GM23338 (cell line): ENCODE data around the gene SARNP. TPM values are rescaled to one million over a fixed set of nuclear protein-coding genes. Genes with fewer than 3 reads are reported as not detected.

Experiments
- ATAC-seq: fragments of 200-7000 bp; cut with Tn5 transposase; 3 replicates; pipeline ENCODE4 v1.9.1; 2020
- DNase-seq: peaks from one replicate; pipeline ENCODE4 v3.0.0-alpha.2; 2015; ENCODE audit warnings: low spot score
- H2AFZ ChIP-seq: fragments of 200-600 bp; sonication (generic); 2 replicates; pipeline ENCODE4 v1.8.0; 2016; ENCODE audit warnings: antibody characterized with exemption, mild to moderate bottlenecking, moderate library complexity
- H3F3A ChIP-seq: fragments of 200-600 bp; sonication (generic); replicated peaks from 2 replicates; pipeline ENCODE4 v1.8.0; 2017; ENCODE audit warnings: antibody characterized with exemption, mixed run types, low read depth
- H3K27ac ChIP-seq: fragments of 200-600 bp; sonication (generic); 2 replicates; pipeline ENCODE4 v1.6.1; 2016; ENCODE audit warnings: low read depth
- H3K27me3 ChIP-seq: fragments of 200-600 bp; sonication (generic); 2 replicates; pipeline ENCODE4 v1.8.0; 2016; ENCODE audit warnings: mild to moderate bottlenecking, mixed run types, moderate library complexity; ENCODE audit not compliant: insufficient read depth
- H3K36me3 ChIP-seq: fragments of 200-600 bp; sonication (generic); 2 replicates; pipeline ENCODE4 v1.8.0; 2016; ENCODE audit warnings: mild to moderate bottlenecking; ENCODE audit not compliant: insufficient read depth
- H3K4me1 ChIP-seq: fragments of 200-600 bp; sonication (generic); 2 replicates; pipeline ENCODE4 v1.8.0; 2016; ENCODE audit warnings: mild to moderate bottlenecking, moderate library complexity; ENCODE audit not compliant: insufficient read depth
- H3K4me2 ChIP-seq: fragments of 200-600 bp; sonication (generic); 2 replicates; pipeline ENCODE4 v1.7.1; 2017; ENCODE audit warnings: mixed run types
- H3K4me3 ChIP-seq: fragments of 200-600 bp; sonication (generic); 2 replicates; pipeline ENCODE4 v1.6.1; 2016; ENCODE audit warnings: mixed run types
- H3K79me2 ChIP-seq: fragments of 200-600 bp; sonication (generic); replicated peaks from 2 replicates; pipeline ENCODE4 v1.8.0; 2017; ENCODE audit warnings: mild to moderate bottlenecking; ENCODE audit not compliant: insufficient read depth
- H3K9me2 ChIP-seq: fragments of 200-600 bp; sonication (generic); 2 replicates; pipeline ENCODE4 v1.8.0; 2017; ENCODE audit not compliant: insufficient read depth
- H4K20me1 ChIP-seq: fragments of 200-600 bp; sonication (generic); replicated peaks from 2 replicates; pipeline ENCODE4 v1.8.0; 2017; ENCODE audit warnings: mild to moderate bottlenecking; ENCODE audit not compliant: insufficient read depth
- H3K27ac Mint-ChIP-seq: 2 replicates; pipeline ENCODE4 v1.8.0; 2020; ENCODE audit warnings: inconsistent platforms, mild to moderate bottlenecking, moderate library complexity, mixed read lengths
- H3K27me3 Mint-ChIP-seq: 3 replicates; pipeline ENCODE4 v1.8.0; 2022; ENCODE audit warnings: low read depth, mild to moderate bottlenecking, moderate library complexity, mixed read lengths, inconsistent platforms; ENCODE audit not compliant: insufficient read depth, poor library complexity
- H3K36me3 Mint-ChIP-seq: 3 replicates; pipeline ENCODE4 v1.8.0; 2021; ENCODE audit warnings: low read depth, mild to moderate bottlenecking, inconsistent platforms, moderate library complexity, mixed read lengths
- H3K4me1 Mint-ChIP-seq: 3 replicates; pipeline ENCODE4 v1.8.0; 2020; ENCODE audit warnings: mild to moderate bottlenecking, inconsistent platforms, mixed read lengths
- H3K4me3 Mint-ChIP-seq: 3 replicates; pipeline ENCODE4 v1.8.0; 2021; ENCODE audit warnings: moderate library complexity, mild to moderate bottlenecking, inconsistent platforms, mixed read lengths
- H3K9me3 Mint-ChIP-seq: 3 replicates; pipeline ENCODE4 v1.8.0; 2020; ENCODE audit warnings: moderate library complexity, mild to moderate bottlenecking, inconsistent platforms, mixed read lengths
- CREB1 ChIP-seq: fragments of 250-450 bp; sonication (Bioruptor Pico); IDR thresholded peaks from 2 replicates; pipeline ENCODE4 v1.5.0; 2020; ENCODE audit warnings: low read depth, mild to moderate bottlenecking, moderate library complexity
- CTCF ChIP-seq, 2 experiments: fragments of 200-600 bp in 1 of 2; sonication (generic) in 1 of 2; conservative IDR thresholded peaks; 2 replicates each; pipeline versions ENCODE4 v1.5.1 to v1.6.1; 2016 to 2017; ENCODE audit warnings: antibody characterized with exemption in 2 of 2, low read depth in 2 of 2, mild to moderate bottlenecking in 2 of 2, moderate library complexity in 1 of 2
- ETS1 ChIP-seq: IDR thresholded peaks from 2 replicates; pipeline ENCODE4 v1.6.1; 2016; ENCODE audit warnings: antibody characterized with exemption
- EZH2 ChIP-seq: fragments of 200-600 bp; sonication (generic); IDR thresholded peaks from one replicate; pipeline ENCODE4 v1.8.0; 2017; ENCODE audit warnings: antibody characterized with exemption, mild to moderate bottlenecking, low read depth; ENCODE audit not compliant: unreplicated experiment
- EZH2phosphoT487 ChIP-seq: fragments of 200-600 bp; sonication (generic); IDR thresholded peaks from one replicate; pipeline ENCODE4 v1.8.1; 2018; ENCODE audit warnings: antibody characterized with exemption; ENCODE audit not compliant: unreplicated experiment
- JUNB ChIP-seq: IDR thresholded peaks from one replicate; pipeline ENCODE4 v1.6.1; 2016; ENCODE audit warnings: antibody characterized with exemption; ENCODE audit not compliant: unreplicated experiment
- NANOG ChIP-seq: IDR thresholded peaks from 2 replicates; pipeline ENCODE4 v1.6.1; 2016; ENCODE audit warnings: antibody characterized with exemption, borderline replicate concordance
- POLR2AphosphoS5 ChIP-seq: IDR thresholded peaks from 2 replicates; pipeline ENCODE4 v1.6.1; 2016; ENCODE audit warnings: antibody characterized with exemption, low read depth
- REST ChIP-seq: IDR thresholded peaks from one replicate; pipeline ENCODE4 v1.6.1; 2018; ENCODE audit warnings: antibody characterized with exemption; ENCODE audit not compliant: unreplicated experiment
- STAT1 ChIP-seq: IDR thresholded peaks from one replicate; pipeline ENCODE4 v1.6.1; 2016; ENCODE audit warnings: antibody characterized with exemption; ENCODE audit not compliant: unreplicated experiment
- ZNF114 ChIP-seq: fragments of 250-450 bp; sonication (Bioruptor Pico); IDR thresholded peaks from 2 replicates; pipeline ENCODE4 v1.5.0; 2020; ENCODE audit warnings: mild to moderate bottlenecking, moderate library complexity
- ZNF331 ChIP-seq: fragments of 250-450 bp; sonication (Bioruptor Pico); IDR thresholded peaks from 2 replicates; pipeline ENCODE4 v1.5.0; 2020; ENCODE audit warnings: low read depth, mild to moderate bottlenecking, moderate library complexity
- ZNF462 ChIP-seq: fragments of 250-450 bp; sonication (Bioruptor Pico); IDR thresholded peaks from 2 replicates; pipeline ENCODE4 v1.5.0; 2020; ENCODE audit warnings: mild to moderate bottlenecking, moderate library complexity
- polyA plus RNA-seq: library from polyadenylated mRNA; unstranded; fragments of >200 nt; fragmentation: Nextera tagmentation; extraction: Ambion mirVana; gene quantifications from 2 replicates; pipeline ENCODE4 v1.2.1, GENCODE V29; 2016
- total RNA-seq: library from RNA; depleted of rRNA; stranded (reverse); fragments of >200 nt; shearing (Covaris generic); gene quantifications from 2 replicates; pipeline ENCODE4 v1.2.3, GENCODE V29; 2014

Gene SARNP
- total and polyA plus RNA-seq, 2 experiments from 2014 or later: 96.0 to 313 TPM

GRCh38 chr12:55733858-55734257 lies 83.7 kb downstream of the SARNP start:
- Histone ChIP-seq H3K4me2 (no peak overlapping the region), H3K4me3 (no peak overlapping the region)
- H3K4me1 Mint-ChIP-seq: peaks cover 31% of the 10 kb centered on the region

More at GRCh38 chr12:55733858-55734257, 83.7 kb downstream of the SARNP start:
- Histone ChIP-seq H3K27me3 (no peaks in the 10 kb centered on the region), H3K79me2 (no peaks in the 10 kb centered on the region; the same call in 1 of the 2 replicates), H3K27ac (no peak overlapping the region), H3K4me1 (peaks cover 25% of the 10 kb centered on the region; the same call in 1 of the 2 replicates), H2AFZ (no peak overlapping the region), H3F3A (peaks cover 13% of the 10 kb centered on the region; the same call in 1 of the 2 replicates), H3K36me3 (no peaks in the 10 kb centered on the region), H4K20me1 (no peaks in the 10 kb centered on the region), H3K9me2 (no peaks in the 10 kb centered on the region)
- Mint-ChIP-seq H3K36me3 (no peaks in the 10 kb centered on the region; the same call in 2 of the 3 replicates), H3K27me3 (peaks cover 23% of the 10 kb centered on the region), H3K27ac (no peak overlapping the region), H3K4me3 (no peak overlapping the region), H3K9me3 (no peaks in the 10 kb centered on the region; the same call in 2 of the 3 replicates)
- TF ChIP-seq CREB1 (no peak), ETS1 (no peak), ZNF462 (CRISPR knock-in tag) (no peak), POLR2AphosphoS5 (no peak), ZNF114 (CRISPR knock-in tag) (no peak), EZH2phosphoT487 (no peak), ZNF331 (no peak), EZH2 (no peak), STAT1 (no peak), REST (no peak), CTCF (conservative IDR thresholded peaks at IDR 0.05; ENCODE audit: low read depth in 2 of 2) (no peak), NANOG (no peak), JUNB (no peak)
- DNase-seq (no peak), ATAC-seq (no peak)
